Peyer's patch (tissue), 4 donors: Measurements from ENCODE around the gene HSP90AA1. TPM values are rescaled to one million over a fixed set of nuclear protein-coding genes. Genes with fewer than 3 reads are reported as not detected.
"Not testable (repeated sequence)": the region's sequence is repeated elsewhere in the genome, so short reads cannot be mapped to it uniquely, and the experiment has no call there.

Source experiments
- DNase-seq, 3 donors: peaks; one replicate each; pipeline ENCODE4 v3.0.0-alpha.2; 2017 to 2019
- H3K27ac ChIP-seq, 4 donors: fragments of 200-600 bp; sonication (generic); one replicate each; pipeline ENCODE4 v1.5.1; 2016 to 2019
- H3K27me3 ChIP-seq, 2 donors: fragments of 200-600 bp; sonication (generic); one replicate each; pipeline ENCODE4 v1.5.1; 2019
- H3K36me3 ChIP-seq, 3 donors: fragments of 200-600 bp; sonication (generic); one replicate each; pipeline ENCODE4 v1.5.1; 2016 to 2019
- H3K4me1 ChIP-seq, 4 donors: fragments of 200-600 bp; sonication (generic); one replicate each; pipeline ENCODE4 v1.5.1; 2016 to 2019
- H3K4me3 ChIP-seq, 4 donors: fragments of 200-600 bp; sonication (generic); 1 replicate in 3 of 4; 2 replicates in 1 of 4; pipeline ENCODE4 v1.5.1; 2016 to 2019; ENCODE audit warnings: mild to moderate bottlenecking in 1 of 4
- H3K9me3 ChIP-seq, 4 donors: fragments of 200-600 bp; sonication (generic); one replicate each; pipeline ENCODE4 v1.5.1; 2016 to 2019; ENCODE audit warnings: mild to moderate bottlenecking in 1 of 4
- POLR2A ChIP-seq, 2 donors: fragments of 450-650 bp; IDR thresholded peaks; one replicate each; pipeline ENCODE4 v1.5.1; 2017; ENCODE audit warnings: antibody characterized with exemption in 2 of 2, mild to moderate bottlenecking in 2 of 2, moderate library complexity in 2 of 2
- total RNA-seq, 4 donors: library from RNA; depleted of rRNA; stranded (reverse); fragments of >200 nt; gene quantifications; one replicate each; pipeline ENCODE4 v1.1.0, GENCODE V29; 2016
- TF ChIP-seq, protein P1 (sequence below), 6 experiments: fragments of 450-650 bp in 4 of 6; fragments of 200-600 bp in 2 of 6; sonication (generic) in 1 of 6; IDR thresholded peaks; one replicate each; pipeline ENCODE4 v1.5.1; 2017 to 2019; ENCODE audit warnings: antibody characterized with exemption in 6 of 6, mild to moderate bottlenecking in 3 of 6, moderate library complexity in 1 of 6

HSP90AA1 gene
- total RNA-seq, 4 donors from 2014 or later = 141 to 550 (median 254) TPM

DNA sequence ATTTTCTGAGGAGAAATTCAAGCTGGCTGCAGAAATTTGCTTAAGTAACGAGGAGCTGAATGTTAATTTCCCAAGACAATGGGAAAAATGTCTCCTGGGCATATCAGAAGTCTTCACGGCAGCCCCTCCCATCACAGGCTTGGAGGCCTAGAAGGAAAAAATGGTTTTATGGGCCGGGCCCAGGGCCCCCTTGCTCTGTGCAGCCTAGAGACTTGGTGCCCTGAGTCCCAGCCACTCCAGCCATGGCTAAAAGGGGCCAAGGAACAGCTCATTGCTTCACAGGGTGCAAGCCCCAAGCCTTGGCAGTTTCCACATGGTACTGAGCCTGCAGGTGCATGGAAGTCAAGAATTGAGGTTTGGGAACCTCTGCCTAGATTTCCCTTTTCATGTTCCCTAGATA, 24.3 kb upstream of the HSP90AA1 start:
- H3K4me1 ChIP-seq = no peaks in the 10 kb centered on the region
- H3K36me3 ChIP-seq = no peaks in the 10 kb centered on the region
- H3K9me3 ChIP-seq = no peaks in the 10 kb centered on the region
- H3K4me3 ChIP-seq = no peak overlapping the region
- no peak for DNase-seq
- TF ChIP-seq, protein P1, sequence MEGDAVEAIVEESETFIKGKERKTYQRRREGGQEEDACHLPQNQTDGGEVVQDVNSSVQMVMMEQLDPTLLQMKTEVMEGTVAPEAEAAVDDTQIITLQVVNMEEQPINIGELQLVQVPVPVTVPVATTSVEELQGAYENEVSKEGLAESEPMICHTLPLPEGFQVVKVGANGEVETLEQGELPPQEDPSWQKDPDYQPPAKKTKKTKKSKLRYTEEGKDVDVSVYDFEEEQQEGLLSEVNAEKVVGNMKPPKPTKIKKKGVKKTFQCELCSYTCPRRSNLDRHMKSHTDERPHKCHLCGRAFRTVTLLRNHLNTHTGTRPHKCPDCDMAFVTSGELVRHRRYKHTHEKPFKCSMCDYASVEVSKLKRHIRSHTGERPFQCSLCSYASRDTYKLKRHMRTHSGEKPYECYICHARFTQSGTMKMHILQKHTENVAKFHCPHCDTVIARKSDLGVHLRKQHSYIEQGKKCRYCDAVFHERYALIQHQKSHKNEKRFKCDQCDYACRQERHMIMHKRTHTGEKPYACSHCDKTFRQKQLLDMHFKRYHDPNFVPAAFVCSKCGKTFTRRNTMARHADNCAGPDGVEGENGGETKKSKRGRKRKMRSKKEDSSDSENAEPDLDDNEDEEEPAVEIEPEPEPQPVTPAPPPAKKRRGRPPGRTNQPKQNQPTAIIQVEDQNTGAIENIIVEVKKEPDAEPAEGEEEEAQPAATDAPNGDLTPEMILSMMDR (IDR thresholded peaks at IDR 0.05) = no peak
- TF ChIP-seq POLR2A (IDR thresholded peaks at IDR 0.05) = no peak
- H3K27ac ChIP-seq = no peak overlapping the region
- no peaks in the 10 kb centered on the region for H3K27me3 ChIP-seq

GRCh38 chr14:102109332-102109731, 22.5 kb upstream of the HSP90AA1 start:
- DNase-seq, H3K4me1 ChIP-seq, H3K27me3 ChIP-seq, H3K36me3 ChIP-seq, H3K4me3 ChIP-seq, H3K9me3 ChIP-seq, H3K27ac ChIP-seq: not testable (repeated sequence)

DNA sequence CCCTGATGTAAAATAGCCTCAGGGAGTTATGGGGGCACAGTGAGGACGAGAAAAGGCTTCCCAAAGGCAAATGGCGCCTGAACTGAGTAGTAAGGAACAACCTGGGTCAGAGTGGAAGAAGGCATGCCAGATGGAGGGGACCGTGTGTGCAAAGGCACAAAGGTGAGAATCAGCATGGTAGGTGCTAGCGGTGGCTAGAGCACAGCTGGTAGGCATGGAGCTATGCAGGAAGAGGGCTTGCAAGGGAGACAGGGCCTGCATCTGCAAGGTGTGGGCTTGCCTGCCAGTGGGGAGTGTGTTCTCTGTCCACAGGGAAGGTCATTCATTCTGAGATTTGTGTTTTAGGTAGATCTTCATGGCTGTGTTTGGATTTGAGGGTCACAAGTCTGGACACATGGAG, 18.5 kb upstream of the HSP90AA1 start:
- Histone ChIP-seq H3K4me1 (no peaks in the 10 kb centered on the region), H3K27me3 (no peaks in the 10 kb centered on the region), H3K36me3 (no peaks in the 10 kb centered on the region), H3K27ac (no peak overlapping the region), H3K4me3 (no peak overlapping the region), H3K9me3 (no peaks in the 10 kb centered on the region)
- TF ChIP-seq POLR2A (IDR thresholded peaks at IDR 0.05) = no peak
- TF ChIP-seq, protein P1 (IDR thresholded peaks at IDR 0.05) = no peak
- peak in 1 of 3 donors; percentile 8 for DNase-seq

GRCh38 chr14:102103062-102103695, 16.3 kb upstream of the HSP90AA1 start:
- TF ChIP-seq POLR2A (IDR thresholded peaks at IDR 0.05) = no peak
- TF ChIP-seq, protein P1 (IDR thresholded peaks at IDR 0.05) = no peak
- H3K9me3 ChIP-seq = no peaks in the 10 kb centered on the region
- no peak overlapping the region for H3K4me3 ChIP-seq
- H3K27me3 ChIP-seq = no peaks in the 10 kb centered on the region
- no peaks in the 10 kb centered on the region for H3K36me3 ChIP-seq
- H3K27ac ChIP-seq = no peak overlapping the region
- H3K4me1 ChIP-seq = no peaks in the 10 kb centered on the region
- DNase-seq = peak in 1 of 3 donors; percentile 30

GRCh38 chr14:102097441-102098135, 10.7 kb upstream of the HSP90AA1 start:
- H3K4me3 ChIP-seq = no peak overlapping the region
- H3K27ac ChIP-seq = no peak overlapping the region
- H3K36me3 ChIP-seq = no peaks in the 10 kb centered on the region
- TF ChIP-seq, protein P1 (IDR thresholded peaks at IDR 0.05) = no peak
- no peak for TF ChIP-seq POLR2A (IDR thresholded peaks at IDR 0.05)
- no peaks in the 10 kb centered on the region for H3K27me3 ChIP-seq
- no peak for DNase-seq
- H3K9me3 ChIP-seq = no peaks in the 10 kb centered on the region
- H3K4me1 ChIP-seq = peaks cover 0 to 3% (median 0%) of the 10 kb centered on the region in 4 donors

GRCh38 chr14:102096569-102097188, 9.8 kb upstream of the HSP90AA1 start:
- Histone ChIP-seq H3K27me3 (no peaks in the 10 kb centered on the region), H3K36me3 (no peaks in the 10 kb centered on the region), H3K4me3 (no peak overlapping the region), H3K4me1 (peaks cover 0 to 3% (median 0%) of the 10 kb centered on the region in 4 donors), H3K27ac (no peak overlapping the region), H3K9me3 (no peaks in the 10 kb centered on the region)
- peak; percentile 80 to 94 (median 86) for DNase-seq
- TF ChIP-seq POLR2A (IDR thresholded peaks at IDR 0.05) = no peak
- TF ChIP-seq, protein P1 (IDR thresholded peaks at IDR 0.05) = peak; percentile 55 to 86 (median 84)
